ENCODE data around the gene INTS13. TPM values are rescaled to one million over a fixed set of nuclear protein-coding genes. Genes with fewer than 3 reads are reported as not detected.

Gene INTS13
- total and polyA plus RNA-seq, 12 donors = 22.7 to 67.9 (median 38.1) TPM

- 26 to 35% (median 30%) methylated on average over 1 of the region's 1 CpG for WGBS, 4 donors
- intact Hi-C loops (cut with DNase I) = no loop called here
- TF ChIP-seq CTCF (IDR thresholded peaks at IDR 0.05) (no peak), POLR2A (IDR thresholded peaks at IDR 0.05) (no peak)
- Histone ChIP-seq H3K4me3 (no peak overlapping the region), H3K27me3 (no peaks in the 10 kb centered on the region), H3K27ac (no peak overlapping the region), H3K9me3 (replicated peaks in 1 of 3) (no peaks in the 10 kb centered on the region), H3K4me1 (replicated peaks in 1 of 2) (peaks cover 13 to 32% of the 10 kb centered on the region in 2 donors), H3K36me3 (replicated peaks in 1 of 2) (no peaks in the 10 kb centered on the region)
- no peak for DNase-seq
Measured at GRCh38 chr12:26855337-26855736, 82.4 kb downstream of the INTS13 start.

Other genes starting within 250 kb of the INTS13 start
- 100 to 1,000 TPM in 1 of 9 donors, 10 to 100 TPM in 8; 50.8 to 144 (median 74.8) TPM for gene ITPR2, start 104.8 kb downstream of the INTS13 start, total RNA-seq
- 10 to 100 TPM in 2 of 3 donors, 1 to 10 TPM in 1; 5.1 to 23.9 (median 10.4) TPM for gene ITPR2, start 104.8 kb downstream of the INTS13 start, polyA plus RNA-seq
- 100 to 1,000 TPM in 3 of 9 donors, 10 to 100 TPM in 6; 43.5 to 154 (median 71.7) TPM for gene FGFR1OP2, start 489 bp upstream of the INTS13 start, total RNA-seq
- 10 to 100 TPM; 55.9 to 73.7 (median 66.7) TPM for gene FGFR1OP2, start 489 bp upstream of the INTS13 start, polyA plus RNA-seq
- gene TM7SF3, start 76.4 kb upstream of the INTS13 start, total RNA-seq = 100 to 1,000 TPM in 1 of 9 donors, 10 to 100 TPM in 8; 37.7 to 197 (median 87.6) TPM
- 10 to 100 TPM; 12.3 to 64.0 (median 29.4) TPM for gene TM7SF3, start 76.4 kb upstream of the INTS13 start, polyA plus RNA-seq
- 100 to 1,000 TPM in 1 of 9 donors, 10 to 100 TPM in 8; 40.2 to 111 (median 66.1) TPM for gene MED21, start 84.6 kb upstream of the INTS13 start, total RNA-seq
- gene MED21, start 84.6 kb upstream of the INTS13 start, polyA plus RNA-seq = 10 to 100 TPM; 41.2 to 84.1 (median 42.8) TPM
- gene C12orf71, start 144.6 kb upstream of the INTS13 start, total RNA-seq = not detected
- not detected for gene C12orf71, start 144.6 kb upstream of the INTS13 start, polyA plus RNA-seq